Fibroblast of peridontal ligament (primary cell): Measurements from ENCODE around the gene OBSCN.
"Not testable (repeated sequence)": the region's sequence is repeated elsewhere in the genome, so short reads cannot be mapped to it uniquely, and the experiment has no call there.

Experiments used
- DNase-seq: peaks from one replicate; pipeline ENCODE4 v3.0.0-alpha.2; 2010; ENCODE audit errors: extremely low read depth

Gene OBSCN

DNA sequence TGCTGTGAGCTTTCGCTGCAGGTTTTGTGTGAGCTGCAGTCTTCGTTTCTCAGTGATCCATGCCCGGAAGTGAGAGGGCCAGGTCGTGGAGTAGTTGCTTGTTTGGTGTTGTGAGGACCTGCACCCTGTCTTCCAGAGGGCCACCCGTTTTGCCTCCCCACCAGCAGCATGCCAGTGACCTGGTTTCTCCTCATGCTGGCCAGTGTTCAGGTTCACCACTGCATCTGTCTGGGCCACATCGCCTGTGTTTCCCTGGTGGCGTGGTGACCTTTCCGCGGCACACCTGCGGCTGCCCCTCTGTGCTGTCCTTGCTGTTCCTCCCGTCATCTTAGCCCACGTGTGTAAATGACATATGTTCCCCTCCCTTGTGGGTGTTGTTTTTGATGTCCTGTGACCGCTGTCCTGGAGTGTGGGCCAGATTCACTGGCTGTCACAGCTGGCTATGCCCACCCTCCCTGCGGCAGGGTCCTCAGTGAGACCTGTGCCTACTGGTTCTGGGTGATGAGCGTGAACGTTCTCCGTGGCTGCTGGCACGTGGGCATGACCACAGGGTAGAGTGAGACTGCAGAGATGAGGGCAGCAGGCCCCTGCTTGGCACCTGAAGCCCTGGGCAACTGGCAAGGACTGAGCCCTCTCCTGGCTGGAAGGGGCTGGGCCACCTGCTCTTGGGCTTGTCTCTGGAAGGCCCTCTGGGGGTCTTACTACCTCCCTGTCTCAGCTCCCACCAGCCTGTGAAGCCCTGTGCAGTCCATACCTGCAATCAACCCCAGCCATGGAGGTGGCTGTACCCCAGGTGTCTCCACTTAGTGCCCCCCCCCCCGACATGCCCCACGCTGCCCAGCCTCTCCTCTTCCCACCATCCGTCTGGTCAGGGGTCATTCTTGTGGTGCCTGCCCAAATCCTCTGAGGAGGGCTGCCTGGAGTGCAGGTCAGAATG lies 35.0 kb upstream of the OBSCN start:
- DNase-seq: no peak

DNA sequence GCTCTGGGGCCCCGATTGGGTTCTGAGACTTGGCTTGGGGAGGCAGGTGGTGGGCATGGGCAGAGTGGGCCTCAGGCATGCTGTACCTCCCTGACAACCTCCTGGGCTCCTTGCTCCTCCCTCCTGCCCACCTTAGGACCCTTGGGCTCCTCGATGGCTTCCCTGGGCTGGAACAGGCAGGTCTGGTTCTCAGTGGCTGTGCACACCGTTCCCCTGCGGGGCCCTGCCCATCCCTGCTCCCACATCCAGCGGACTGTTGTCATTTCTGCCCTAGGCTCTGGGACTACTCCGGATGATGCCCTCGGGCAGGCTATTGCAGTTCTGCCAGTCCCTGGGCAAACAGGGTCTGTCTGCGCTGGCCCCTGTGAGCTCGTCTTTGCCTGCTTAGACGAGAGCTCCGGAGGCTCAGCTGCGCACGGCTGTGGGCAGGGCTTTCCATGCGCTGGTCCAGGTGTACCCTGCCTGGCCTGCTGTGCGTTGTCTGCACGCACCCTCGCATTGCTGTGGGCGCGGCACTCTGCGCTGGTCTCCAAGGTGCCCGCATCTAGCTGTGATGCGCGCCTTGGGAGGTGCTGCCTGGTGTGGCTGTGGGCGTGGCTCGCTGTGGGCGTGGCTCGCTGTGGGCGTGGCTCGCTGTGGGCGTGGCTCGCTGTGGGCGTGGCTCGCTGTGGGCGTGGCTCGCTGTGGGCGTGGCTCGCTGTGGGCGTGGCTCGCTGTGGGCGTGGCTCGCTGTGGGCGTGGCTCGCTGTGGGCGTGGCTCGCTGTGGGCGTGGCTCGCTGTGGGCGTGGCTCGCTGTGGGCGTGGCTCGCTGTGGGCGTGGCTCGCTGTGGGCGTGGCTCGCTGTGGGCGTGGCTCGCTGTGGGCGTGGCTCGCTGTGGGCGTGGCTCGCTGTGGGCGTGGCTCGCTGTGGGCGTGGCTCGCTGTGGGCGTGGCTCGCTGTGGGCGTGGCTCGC lies 34.0 kb upstream of the OBSCN start:
- DNase-seq: not testable (repeated sequence)

GRCh38 chr1:228174482-228175315 lies 33.1 kb upstream of the OBSCN start:
- DNase-seq: no peak

- no peak for DNase-seq
Measured at GRCh38 chr1:228175316-228176023, 32.4 kb upstream of the OBSCN start.

- no peak for DNase-seq
Measured at GRCh38 chr1:228176024-228176395, 31.8 kb upstream of the OBSCN start.

DNA sequence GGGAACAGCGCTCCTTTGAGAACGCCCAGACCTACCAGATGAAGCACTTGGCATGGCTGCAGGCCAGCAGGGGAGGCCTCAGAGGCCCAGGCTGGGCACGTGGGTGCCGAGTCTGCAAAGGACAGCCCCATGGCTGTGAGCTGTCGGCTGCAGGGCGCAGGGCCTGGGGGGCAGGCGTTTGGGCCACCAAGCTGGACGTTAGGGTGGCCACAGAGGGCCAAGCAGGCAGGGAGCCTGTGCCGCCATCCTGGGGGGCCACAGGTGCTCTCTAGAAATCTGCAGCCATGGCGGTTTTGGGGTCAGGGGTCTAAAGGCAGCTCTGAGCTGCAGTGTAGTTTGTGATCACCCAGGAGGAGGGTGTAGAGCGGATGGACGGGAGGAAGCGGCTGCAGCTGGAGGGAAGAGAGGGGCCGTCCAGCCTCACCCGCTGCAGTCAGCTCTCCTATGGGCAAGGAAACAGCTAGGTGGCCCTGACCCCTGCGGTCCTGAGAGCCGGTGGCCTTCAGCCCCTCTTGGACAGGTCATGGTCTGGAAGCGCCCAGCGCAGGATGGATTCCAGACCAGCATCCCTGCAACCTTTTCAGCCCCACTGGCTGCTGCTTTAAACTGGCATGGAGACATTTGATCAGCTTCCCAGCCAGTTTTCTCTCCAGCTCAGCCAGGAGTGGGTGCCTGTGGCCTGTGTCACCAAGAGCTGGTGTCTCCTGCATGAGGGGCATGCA lies 31.2 kb upstream of the OBSCN start:
- no peak for DNase-seq

GRCh38 chr1:228177183-228177475 lies 30.7 kb upstream of the OBSCN start:
- no peak for DNase-seq

DNA sequence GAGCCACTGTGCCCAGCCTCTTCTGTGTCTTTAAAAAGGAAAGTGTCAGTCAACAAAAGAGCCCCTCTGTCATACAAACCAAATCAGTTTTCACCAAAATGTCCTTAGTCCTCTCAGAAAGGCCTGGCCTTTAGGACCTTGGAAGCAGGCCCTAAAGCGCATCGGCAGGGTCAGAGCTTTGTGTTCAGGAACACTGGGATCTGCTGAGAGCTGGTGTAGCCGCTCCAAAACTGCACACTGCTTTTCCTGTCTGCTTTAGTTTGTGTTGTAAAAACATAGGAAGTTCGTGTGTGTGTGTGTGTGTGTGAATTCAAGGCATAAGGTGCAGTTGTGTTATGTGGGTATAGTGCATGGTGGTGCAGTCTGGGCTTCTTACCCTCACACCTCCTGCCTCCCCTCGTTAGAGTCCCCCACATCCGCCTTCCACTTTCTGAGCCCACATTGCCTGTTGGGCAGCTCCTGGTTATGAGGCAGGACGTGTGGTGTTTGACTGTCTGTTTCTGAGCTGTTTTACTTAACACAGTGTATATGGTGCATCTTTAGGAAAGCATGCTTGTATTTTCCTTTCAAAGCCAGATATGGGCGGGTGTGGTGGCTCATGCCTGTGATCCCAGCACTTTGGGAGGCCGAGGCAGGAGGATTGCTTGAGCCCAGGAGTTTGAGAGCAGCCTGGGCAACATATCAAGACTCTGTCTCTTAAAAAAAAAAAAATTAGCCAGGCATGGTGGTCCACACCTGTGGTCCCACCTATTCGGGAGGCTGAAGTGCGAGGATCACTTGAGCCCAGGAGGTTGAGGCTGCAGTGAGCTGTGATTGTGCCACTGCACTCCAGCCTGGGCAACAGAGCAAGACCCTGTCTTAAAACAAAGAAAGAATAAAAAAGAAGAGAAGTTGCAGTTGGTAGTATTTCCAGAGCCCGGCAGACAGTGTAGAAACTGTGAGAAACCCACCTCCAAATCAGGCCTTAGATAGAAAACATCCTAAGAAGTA lies 29.8 kb upstream of the OBSCN start:
- DNase-seq: no peak

GRCh38 chr1:228178737-228179684 lies 28.8 kb upstream of the OBSCN start:
- no peak for DNase-seq

DNA sequence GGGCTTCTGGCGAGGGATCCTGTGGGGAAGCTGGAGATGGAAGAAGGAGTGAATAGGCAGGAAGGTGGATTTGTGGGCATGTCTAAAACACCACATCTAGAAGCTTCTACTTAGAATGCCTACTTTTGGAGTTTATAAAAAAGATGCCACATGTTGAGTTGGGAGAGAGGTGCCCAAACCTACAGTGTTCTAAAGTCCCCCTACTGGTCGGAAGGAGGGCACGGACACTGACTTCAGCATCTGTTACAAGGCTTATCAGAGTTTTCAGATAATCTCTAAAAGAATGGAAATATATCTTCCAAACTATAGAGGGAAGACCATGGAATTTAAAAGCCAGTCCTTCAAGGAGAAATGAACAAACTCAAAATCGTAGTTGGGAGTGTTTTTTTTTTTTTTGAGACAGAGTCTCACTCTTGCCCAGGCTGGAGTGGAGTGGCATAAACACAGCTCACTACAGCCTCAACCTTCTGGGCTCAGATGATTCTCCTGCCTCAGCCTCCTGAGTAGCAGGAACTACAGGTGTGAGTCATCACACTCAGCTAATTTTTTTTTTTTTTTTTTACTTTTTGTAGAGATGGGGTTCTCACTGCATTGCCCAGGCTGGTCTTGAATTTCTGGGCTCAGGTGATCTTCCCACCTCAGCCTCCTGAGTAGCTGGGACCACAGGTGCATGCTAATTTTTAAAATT lies 27.4 kb upstream of the OBSCN start:
- peak; percentile 5 for DNase-seq

DNA sequence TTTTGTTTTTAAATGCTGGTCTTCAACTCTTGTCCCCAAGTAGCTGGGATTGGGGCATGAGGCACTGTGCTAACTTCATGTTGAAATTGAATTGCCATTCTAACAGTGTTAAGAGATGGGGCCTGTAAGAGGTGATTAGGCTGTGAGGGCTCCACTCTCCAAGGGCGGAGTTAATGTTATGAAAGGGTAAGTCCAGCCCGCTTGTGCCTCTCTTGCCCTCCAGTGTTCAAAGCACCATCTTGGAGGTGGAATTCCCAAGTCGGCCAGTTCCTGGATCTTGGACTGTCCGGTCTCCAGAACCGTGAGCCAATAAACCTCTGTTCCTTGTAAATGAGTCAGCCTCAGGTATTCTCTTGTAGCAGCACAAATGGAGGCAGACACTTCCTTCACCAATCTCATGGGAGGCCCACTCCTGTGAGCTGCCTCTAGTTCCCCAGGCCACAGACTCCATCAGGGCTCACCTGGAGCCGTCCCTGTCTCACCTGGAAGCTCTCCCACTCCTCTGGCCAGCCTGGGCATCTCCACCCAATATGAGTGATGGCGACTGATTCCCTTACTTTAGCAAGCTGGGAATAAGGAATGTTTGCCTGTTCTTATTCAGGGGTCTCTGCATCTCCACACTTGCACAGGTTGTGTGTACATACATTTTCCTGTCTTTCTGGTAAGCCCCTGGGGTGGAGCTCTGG lies 26.7 kb upstream of the OBSCN start:
- DNase-seq: no peak

DNA sequence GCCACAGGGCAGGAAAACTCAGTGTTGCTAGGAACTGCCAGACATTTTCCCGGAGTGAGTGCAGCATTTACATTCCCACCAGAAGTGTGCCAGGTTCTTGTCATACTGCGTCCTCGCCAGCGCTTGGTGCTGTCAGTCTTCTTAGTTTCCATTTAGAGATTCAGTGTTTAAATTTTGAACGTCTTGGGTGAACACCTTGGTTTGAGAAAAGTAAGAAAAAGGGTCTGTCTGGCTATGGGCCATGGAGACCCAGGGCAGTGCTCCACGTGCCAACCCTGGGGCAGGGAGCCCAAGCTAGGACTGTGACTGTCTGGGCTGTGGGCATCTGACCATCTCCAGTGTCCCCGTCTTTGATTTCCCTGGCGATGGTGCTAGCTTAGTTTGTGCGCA lies 26.2 kb upstream of the OBSCN start:
- no peak for DNase-seq

DNA sequence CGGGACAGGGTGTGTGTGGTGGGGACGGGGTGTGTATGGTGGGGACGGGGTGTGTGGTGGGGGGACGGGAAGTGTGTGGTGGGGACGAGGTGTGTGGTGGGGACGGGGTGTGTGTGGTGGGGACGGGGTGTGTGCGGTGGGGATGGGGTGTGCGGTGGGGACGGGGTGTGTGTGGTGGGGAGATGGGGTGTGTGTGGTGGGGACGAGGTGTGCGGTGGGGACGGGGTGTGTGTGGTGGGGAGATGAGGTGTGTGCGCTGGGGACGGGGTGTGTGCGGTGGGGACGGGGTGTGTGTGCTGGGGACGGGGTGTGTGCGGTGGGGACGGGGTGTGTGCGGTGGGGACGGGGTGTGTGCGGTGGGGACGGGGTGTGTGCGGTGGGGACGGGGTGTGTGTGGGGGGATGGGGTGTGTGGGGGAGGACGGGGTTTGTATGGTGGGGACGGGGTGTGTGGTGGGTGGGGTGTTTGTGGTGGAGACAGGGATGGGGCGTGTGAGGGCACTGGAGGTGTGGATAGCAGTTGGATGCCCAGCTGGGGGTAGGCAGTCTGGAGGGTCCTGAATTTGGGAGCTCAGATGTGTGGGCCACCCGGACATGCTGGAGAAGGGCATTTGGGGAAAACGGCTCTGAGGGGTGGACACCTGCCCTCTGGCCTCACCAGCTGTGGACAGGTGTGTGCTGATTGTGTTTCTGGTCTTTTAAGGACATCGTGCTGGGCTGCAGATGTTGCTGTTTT lies 25.4 kb upstream of the OBSCN start:
- DNase-seq: no peak

- DNase-seq: no peak
Measured at GRCh38 chr1:228184152-228184551, 23.7 kb upstream of the OBSCN start.

DNA sequence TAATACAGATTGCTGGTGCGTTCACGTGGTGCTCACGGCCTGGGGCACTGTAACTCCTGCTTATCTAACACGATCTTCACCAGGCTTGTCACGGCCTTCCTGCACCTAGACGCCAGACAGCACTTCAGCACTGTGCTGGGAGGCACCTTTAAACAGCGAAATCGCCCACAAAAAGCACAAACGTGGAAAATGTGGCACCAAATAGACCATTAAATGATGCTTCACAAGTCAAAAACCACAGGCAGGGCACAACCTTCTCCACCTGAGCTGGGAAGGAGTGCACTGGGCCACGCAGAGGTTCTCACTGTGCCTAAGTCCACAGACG lies 22.2 kb upstream of the OBSCN start:
- no peak for DNase-seq

DNA sequence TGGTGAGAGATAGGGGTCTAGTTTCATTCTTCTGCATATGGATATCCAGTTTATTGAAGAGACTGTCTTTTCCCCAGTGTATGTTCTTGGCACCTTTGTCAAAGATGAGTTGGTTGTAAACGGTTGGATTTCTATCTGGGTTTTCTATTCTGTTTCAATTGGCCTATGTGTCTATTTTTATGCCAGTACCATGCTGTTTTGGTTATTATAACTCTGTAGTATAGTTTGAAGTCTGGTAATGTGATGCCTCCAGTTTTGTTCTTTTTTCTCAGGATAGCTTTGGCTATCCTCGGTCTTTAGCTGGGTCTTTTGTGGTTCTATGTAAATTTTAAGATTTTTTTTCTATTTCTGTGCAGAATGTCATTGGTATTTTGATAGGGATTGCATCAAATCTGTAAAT lies 19.6 kb upstream of the OBSCN start:
- DNase-seq: not testable (repeated sequence)

GRCh38 chr1:228190182-228190581 lies 17.7 kb upstream of the OBSCN start:
- DNase-seq: no peak
